ENCODE measurements around the gene TFB2M.

DNA sequence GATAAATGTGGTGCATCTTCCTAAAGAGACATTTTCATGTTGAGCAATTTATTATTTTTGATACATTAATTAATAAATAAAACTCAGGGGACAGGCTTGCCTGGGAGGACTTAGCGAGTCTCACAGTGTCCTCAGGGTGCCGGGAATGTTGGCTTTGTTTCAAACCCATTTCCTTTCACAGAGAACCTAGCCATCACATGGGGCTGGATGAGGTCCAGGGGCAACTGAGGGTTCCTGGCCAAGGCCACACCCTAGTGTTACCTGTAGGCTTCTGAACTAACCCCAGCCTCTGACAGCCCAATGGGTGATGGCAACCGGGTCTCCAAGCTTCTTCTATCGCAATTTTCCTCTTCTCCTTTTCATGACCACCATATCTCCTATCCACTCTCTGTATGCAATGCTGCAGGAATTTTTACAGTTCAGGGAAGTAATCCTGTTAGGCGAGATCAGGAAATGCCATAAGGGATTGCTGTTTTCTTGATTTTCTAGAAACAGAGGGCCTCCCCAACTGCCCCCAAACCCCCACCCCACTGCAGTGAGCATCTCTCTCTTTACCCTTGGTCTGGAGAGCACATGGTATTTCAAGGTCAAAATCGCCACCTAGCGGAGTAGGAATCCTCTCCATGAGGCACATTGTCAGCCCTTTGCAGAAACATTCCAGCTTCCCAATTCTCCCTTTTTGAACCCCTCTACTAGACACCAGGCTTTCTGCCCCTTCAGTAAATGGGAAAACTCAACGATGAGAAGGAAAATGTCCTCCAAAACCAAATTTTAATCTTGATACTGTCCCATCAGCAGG is 36.9 kb downstream of the TFB2M start:
- no peak for TF ChIP-seq POLR2A (IDR thresholded peaks at IDR 0.05; ENCODE audit: low read length)
- no peak for TF ChIP-seq GATA1 (IDR thresholded peaks at IDR 0.05; ENCODE audit: low read depth, low read length)
